ENCODE results near the gene SHCBP1L. TPM values are rescaled to one million over a fixed set of nuclear protein-coding genes. Genes with fewer than 3 reads are reported as not detected.

Gene SHCBP1L
- not detected in 2 replicates for polyA plus RNA-seq

DNA sequence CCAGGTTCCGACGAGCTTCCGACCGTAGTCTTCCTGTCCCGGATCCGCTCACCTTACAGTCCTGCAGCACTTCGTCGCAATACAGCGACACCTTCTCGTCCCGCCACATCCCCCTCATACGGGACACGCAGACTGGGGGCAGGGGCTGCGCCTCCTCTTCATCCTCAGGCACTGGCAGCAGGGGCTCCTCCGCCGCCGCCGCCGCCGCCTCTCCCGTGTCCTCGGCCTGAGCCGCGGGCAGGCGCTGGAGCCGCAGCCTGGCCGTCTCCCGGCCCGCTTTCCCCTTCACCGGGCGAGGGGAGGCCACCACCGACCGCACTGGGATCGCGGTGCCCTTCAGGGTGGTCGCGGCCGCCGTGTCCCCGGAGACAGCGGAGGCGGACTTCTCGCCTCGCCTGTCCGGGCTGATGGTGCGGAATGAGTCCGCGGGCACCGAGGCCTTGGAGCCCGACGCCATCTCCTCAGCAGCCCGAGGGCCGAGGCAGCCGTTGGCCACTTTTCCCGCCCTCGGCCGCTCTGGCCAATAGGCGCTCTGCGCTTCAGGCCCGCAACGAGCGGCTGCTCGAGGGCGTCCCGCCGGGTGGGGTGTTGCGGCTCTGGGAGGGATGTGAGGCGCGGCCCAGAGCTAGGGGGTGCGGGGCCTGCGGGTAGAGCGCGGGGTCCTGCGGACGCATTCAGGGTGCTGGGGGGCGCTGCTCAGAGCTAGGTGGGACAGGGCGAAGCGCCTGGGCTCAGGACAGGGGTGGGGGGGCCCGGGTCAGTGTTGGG, at the start of gene SHCBP1L:
TSS of gene SHCBP1L (minus strand) at position 490 of the 768 bp plus-strand sequence. CDS start at position 457, 33 bp downstream.

Other genes with a start within 250 kb of the SHCBP1L start
- gene NPL, start 163.4 kb downstream of the SHCBP1L start, polyA plus RNA-seq = 29.6 and 32.6 TPM in 2 replicates
- 76.4 and 90.6 TPM in 2 replicates for gene DHX9, start 113.8 kb downstream of the SHCBP1L start, polyA plus RNA-seq
- 2.0 and 11.3 TPM in 2 replicates for gene LAMC1, start 70.3 kb upstream of the SHCBP1L start, polyA plus RNA-seq
- gene LAMC2, start 233.1 kb upstream of the SHCBP1L start, polyA plus RNA-seq = 0.09 and 0.84 TPM in 2 replicates

Data from Purkinje cell (primary cell).